ENCODE measurements around the gene TOMM34.

DNA sequence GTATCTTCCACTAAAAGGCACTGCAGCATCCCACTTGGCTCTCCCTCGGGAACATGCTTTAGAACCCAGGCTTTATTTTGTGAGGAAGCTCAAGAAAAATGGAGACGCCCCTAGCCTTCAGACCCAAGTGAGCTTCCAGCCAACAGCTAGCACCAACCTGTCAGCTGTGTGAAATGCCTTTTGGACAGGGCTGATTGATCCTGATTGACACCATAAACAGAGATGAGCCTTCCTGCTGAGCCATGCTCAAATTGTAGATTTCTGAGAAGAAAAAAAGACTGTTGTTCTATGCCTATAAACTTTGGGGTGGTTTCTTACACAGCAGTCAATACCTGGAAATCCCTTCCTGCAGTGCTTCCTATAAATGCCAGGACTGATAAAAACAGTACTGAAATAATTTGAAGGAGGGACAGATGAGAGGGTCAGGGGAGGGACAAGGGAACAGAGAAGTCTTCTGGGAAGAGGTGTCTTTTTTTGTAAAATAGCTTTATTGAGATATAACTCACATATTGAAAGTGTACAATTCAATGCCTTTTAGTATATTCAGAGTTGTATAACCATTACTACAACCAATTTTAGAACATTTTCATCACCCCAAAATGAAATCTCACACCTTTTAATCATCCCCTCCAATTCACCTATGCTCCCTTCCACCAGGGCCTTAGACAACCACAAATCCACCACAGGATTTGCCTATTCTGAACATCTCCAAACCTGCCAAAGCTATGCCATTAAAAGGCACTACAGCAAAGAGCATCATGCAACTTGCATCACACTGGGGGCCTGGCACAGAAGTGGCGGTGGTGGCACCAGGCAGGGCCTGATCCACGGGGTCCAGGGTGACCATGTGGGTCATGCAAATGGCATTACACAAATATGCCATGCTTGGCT lies 3.4 kb upstream of the TOMM34 start:
- TF ChIP-seq, protein P1, sequence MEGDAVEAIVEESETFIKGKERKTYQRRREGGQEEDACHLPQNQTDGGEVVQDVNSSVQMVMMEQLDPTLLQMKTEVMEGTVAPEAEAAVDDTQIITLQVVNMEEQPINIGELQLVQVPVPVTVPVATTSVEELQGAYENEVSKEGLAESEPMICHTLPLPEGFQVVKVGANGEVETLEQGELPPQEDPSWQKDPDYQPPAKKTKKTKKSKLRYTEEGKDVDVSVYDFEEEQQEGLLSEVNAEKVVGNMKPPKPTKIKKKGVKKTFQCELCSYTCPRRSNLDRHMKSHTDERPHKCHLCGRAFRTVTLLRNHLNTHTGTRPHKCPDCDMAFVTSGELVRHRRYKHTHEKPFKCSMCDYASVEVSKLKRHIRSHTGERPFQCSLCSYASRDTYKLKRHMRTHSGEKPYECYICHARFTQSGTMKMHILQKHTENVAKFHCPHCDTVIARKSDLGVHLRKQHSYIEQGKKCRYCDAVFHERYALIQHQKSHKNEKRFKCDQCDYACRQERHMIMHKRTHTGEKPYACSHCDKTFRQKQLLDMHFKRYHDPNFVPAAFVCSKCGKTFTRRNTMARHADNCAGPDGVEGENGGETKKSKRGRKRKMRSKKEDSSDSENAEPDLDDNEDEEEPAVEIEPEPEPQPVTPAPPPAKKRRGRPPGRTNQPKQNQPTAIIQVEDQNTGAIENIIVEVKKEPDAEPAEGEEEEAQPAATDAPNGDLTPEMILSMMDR (conservative IDR thresholded peaks at IDR 0.05; ENCODE audit: low read depth in 2 of 2) = no peak
- TF ChIP-seq, protein P2, sequence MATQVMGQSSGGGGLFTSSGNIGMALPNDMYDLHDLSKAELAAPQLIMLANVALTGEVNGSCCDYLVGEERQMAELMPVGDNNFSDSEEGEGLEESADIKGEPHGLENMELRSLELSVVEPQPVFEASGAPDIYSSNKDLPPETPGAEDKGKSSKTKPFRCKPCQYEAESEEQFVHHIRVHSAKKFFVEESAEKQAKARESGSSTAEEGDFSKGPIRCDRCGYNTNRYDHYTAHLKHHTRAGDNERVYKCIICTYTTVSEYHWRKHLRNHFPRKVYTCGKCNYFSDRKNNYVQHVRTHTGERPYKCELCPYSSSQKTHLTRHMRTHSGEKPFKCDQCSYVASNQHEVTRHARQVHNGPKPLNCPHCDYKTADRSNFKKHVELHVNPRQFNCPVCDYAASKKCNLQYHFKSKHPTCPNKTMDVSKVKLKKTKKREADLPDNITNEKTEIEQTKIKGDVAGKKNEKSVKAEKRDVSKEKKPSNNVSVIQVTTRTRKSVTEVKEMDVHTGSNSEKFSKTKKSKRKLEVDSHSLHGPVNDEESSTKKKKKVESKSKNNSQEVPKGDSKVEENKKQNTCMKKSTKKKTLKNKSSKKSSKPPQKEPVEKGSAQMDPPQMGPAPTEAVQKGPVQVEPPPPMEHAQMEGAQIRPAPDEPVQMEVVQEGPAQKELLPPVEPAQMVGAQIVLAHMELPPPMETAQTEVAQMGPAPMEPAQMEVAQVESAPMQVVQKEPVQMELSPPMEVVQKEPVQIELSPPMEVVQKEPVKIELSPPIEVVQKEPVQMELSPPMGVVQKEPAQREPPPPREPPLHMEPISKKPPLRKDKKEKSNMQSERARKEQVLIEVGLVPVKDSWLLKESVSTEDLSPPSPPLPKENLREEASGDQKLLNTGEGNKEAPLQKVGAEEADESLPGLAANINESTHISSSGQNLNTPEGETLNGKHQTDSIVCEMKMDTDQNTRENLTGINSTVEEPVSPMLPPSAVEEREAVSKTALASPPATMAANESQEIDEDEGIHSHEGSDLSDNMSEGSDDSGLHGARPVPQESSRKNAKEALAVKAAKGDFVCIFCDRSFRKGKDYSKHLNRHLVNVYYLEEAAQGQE (IDR thresholded peaks at IDR 0.05; ENCODE audit: unreplicated experiment) = no peak

Data from GM23338 (cell line).